Esophagus (tissue), 2 donors: ENCODE results near the gene NTN1. TPM values are rescaled to one million over a fixed set of nuclear protein-coding genes. Genes with fewer than 3 reads are reported as not detected.
A peak's percentile ranks its signal among the peaks of the same experiment; 100 is the strongest.

Source experiments
- H3K27ac ChIP-seq, 2 donors: one replicate each; pipeline ENCODE4 v1.5.1; 2013; ENCODE audit warnings: low read depth in 2 of 2, mild to moderate bottlenecking in 2 of 2, inconsistent platforms in 1 of 2, low read length in 1 of 2, moderate library complexity in 1 of 2
- H3K27me3 ChIP-seq, 2 donors: one replicate each; pipeline ENCODE4 v1.6.1; 2013; ENCODE audit warnings: low read length in 2 of 2, control low read depth in 1 of 2, mild to moderate bottlenecking in 1 of 2; ENCODE audit not compliant: insufficient read depth in 2 of 2, control insufficient read depth in 1 of 2
- H3K36me3 ChIP-seq, 2 donors: one replicate each; pipeline ENCODE4 v1.6.1; 2013; ENCODE audit warnings: low read length in 1 of 2; ENCODE audit not compliant: control insufficient read depth in 2 of 2, insufficient read depth in 2 of 2
- H3K4me1 ChIP-seq, 2 donors: one replicate each; pipeline ENCODE4 v1.6.1; 2013; ENCODE audit warnings: low read length in 1 of 2; ENCODE audit not compliant: control insufficient read depth in 2 of 2, insufficient read depth in 2 of 2
- H3K4me3 ChIP-seq, 2 donors: one replicate each; pipeline ENCODE4 v1.5.1; 2013; ENCODE audit warnings: low read length in 2 of 2, mild to moderate bottlenecking in 2 of 2, low read depth in 1 of 2, moderate library complexity in 1 of 2
- H3K9me3 ChIP-seq, 2 donors: one replicate each; pipeline ENCODE4 v1.6.1; 2013; ENCODE audit warnings: mild to moderate bottlenecking in 2 of 2, low read depth in 1 of 2, low read length in 1 of 2, moderate library complexity in 1 of 2; ENCODE audit not compliant: control insufficient read depth in 2 of 2, insufficient read depth in 1 of 2
- WGBS, 2 donors: extraction: QIAGEN DNeasy Blood & Tissue Kit; methylation state at CpG; one replicate each; pipeline ENCODE4 v1.1.7; 2013; 5-methylcytosine and 5-hydroxymethylcytosine counted together
- polyA plus RNA-seq, 2 donors: library from polyadenylated mRNA; stranded (reverse); fragments of 200-250 nt; gene quantifications; one replicate each; pipeline ENCODE4 v1.2.3, GENCODE V29; 2013
- donor health status: healthy with polysubstance abuse.
- donor health status: Bipolar disorder and iron deficiency.

The NTN1 gene
- polyA plus RNA-seq, 2 donors = 10.3 to 12.3 TPM

DNA sequence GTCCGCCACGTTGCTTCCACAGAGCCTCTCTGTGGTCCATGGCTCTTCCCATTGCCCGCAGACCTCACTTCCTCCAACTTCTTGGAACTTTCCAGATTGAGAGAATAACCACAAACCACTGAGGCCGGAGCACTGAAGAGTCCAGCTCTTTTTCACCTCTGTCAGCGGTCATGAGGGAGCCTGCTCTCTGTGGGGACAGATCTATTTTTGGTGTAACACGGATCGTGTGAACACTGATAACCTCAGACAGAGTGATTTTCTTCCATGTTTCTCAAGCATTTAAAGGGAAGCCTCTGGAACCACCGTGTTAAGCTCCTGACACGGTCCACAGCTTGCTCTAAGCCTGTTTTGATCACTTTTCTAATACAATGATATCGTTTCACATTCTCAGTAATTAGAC is 49.7 kb downstream of the NTN1 start:
- Histone ChIP-seq H3K27ac (no peak overlapping the region), H3K27me3 (no peaks in the 10 kb centered on the region), H3K36me3 (no peaks in the 10 kb centered on the region), H3K4me1 (peaks cover 9 to 29% of the 10 kb centered on the region in 2 donors), H3K4me3 (no peak overlapping the region), H3K9me3 (no peaks in the 10 kb centered on the region)
- WGBS, 2 donors = 70 to 72% methylated on average over 10 of the region's 10 CpGs

DNA sequence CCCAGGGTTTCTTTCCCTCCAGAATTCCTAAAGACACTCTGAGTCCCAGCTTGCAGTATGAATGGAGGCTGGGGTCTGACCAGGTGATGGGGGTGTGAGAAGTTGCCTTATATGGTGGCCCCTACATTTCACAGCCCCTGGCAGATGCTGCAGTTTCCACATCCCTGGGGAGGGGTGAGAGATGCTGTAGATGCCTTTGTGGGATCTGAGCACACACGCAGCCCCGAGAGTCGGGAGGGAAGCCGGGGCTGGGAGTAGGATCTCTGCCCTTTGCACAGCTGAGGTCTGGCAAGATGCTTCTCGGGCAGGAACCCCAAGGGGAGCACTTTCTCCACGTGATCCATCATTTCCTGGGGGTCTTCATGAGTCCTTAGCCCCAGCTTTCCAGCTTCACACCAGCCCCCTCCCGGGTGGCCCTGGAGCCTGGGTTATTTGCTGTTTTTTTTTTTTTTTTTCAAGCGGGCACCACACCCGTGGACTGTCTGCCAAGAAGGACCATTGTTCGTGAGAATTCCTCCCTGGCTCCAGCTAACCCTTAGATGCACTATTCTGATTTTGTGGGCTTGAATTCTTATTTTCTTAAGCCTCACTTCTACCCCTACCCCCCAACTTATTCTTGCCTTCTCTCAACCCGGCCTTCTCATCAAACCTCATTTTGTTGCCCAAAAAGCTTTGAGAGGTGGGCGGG is 50.6 kb downstream of the NTN1 start:
- Histone ChIP-seq H3K27ac (peak overlapping the region; percentile 75 to 97), H3K9me3 (no peaks in the 10 kb centered on the region), H3K36me3 (no peaks in the 10 kb centered on the region), H3K4me1 (peaks cover 9 to 30% of the 10 kb centered on the region in 2 donors), H3K4me3 (no peak overlapping the region), H3K27me3 (no peaks in the 10 kb centered on the region)
- 25 to 37% methylated on average over 12 of the region's 12 CpGs for WGBS, 2 donors

DNA sequence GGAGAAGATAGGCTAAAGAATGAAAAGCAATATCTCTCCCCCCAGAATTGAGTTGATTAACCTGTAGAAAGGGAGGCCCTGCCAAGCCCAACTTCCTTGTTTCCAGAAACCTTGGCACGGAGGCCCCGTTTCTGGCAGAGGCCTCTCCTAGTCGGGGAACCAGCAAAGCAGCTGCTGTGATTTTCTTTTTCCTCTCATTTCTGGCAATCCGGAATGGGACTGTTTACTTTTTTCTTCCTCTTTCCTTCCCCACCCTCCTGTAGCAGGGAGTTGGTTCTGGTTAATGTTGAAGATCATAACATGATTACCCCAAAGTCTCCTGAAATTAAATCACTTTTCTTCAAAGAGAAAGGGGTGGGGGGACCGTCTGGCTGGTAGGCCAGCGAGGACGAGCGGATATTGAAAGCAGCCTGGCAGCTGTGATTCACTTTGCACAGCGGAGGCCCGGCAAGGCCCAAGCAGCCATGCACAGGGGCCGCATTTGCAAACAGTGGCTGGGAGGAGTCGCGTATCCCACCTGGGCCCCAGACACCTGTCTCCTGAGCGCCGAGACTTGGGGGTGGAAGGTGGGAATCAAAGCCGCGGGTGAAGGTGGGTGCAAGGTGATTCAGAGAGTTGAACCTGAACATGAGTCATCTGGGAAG is 51.5 kb downstream of the NTN1 start:
- no peak overlapping the region for H3K4me3 ChIP-seq
- H3K9me3 ChIP-seq = no peaks in the 10 kb centered on the region
- 24 to 27% methylated on average over 17 of the region's 17 CpGs for WGBS, 2 donors
- H3K36me3 ChIP-seq = no peaks in the 10 kb centered on the region
- peak overlapping the region; percentile 75 to 97 for H3K27ac ChIP-seq
- peaks cover 9 to 30% of the 10 kb centered on the region in 2 donors for H3K4me1 ChIP-seq
- no peaks in the 10 kb centered on the region for H3K27me3 ChIP-seq

DNA sequence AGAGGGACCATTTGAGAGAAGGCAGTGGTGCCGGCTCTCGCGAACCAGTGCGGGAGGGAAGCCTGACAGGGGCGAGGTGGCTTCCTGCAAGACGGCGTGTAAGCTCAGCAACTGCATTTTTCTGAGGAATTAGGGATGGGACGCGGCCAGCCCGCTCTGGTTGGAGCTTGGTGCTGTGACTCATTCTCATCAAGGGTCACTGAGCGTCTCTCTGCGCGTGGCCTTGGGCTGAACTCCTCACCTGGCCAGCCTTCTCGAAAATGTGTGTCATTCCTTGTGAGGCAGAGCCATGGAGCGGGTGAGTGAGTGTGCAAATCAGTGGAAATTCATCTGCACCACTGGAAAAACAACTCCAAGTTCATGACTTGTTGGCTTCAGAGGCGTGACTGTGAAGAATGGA is 52.8 kb downstream of the NTN1 start:
- Histone ChIP-seq H3K27me3 (no peaks in the 10 kb centered on the region), H3K4me3 (no peak overlapping the region), H3K9me3 (no peaks in the 10 kb centered on the region), H3K4me1 (peaks cover 9 to 30% of the 10 kb centered on the region in 2 donors), H3K27ac (peak overlapping the region; percentile 75 to 97), H3K36me3 (no peaks in the 10 kb centered on the region)
- 55 to 72% methylated on average over 16 of the region's 16 CpGs for WGBS, 2 donors

DNA sequence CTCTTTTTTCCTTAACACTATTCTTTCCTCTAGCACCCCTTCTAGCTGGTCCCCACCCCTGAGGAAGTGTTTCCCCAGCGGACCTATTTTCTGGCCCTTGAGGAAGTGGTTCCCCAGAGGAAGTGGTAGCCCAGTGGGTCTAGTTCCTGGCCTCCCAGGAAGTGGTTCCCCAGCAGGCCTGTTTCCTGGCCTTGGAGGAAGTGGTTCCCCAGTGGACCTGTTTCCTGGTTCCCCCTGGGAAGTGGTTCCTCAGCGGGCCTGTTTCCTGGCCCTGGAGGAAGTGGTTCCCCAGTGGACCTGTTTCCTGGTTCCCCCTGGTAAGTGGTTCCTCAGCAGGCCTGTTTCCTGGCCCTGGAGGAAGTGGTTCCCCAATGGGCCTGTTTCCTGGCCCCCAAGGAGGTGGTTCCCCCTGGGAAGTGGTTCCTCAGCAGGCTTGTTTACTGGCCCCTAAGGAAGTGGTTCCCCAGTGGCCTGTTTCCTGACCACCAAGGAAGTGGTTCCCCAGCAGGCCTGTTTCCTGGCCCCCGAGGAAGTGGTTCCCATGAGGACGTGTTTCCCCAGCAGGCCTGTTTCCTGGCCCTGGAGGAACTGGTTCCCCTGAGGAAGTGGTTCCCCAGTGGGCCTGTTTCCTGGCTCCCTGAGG is 58.3 kb downstream of the NTN1 start:
- no peak overlapping the region for H3K27ac ChIP-seq
- peaks cover 6 to 12% of the 10 kb centered on the region in 2 donors for H3K4me1 ChIP-seq
- H3K9me3 ChIP-seq = no peaks in the 10 kb centered on the region
- H3K27me3 ChIP-seq = no peaks in the 10 kb centered on the region
- no peaks in the 10 kb centered on the region for H3K36me3 ChIP-seq
- 76 to 82% methylated on average over 4 of the region's 4 CpGs for WGBS, 2 donors
- no peak overlapping the region for H3K4me3 ChIP-seq

DNA sequence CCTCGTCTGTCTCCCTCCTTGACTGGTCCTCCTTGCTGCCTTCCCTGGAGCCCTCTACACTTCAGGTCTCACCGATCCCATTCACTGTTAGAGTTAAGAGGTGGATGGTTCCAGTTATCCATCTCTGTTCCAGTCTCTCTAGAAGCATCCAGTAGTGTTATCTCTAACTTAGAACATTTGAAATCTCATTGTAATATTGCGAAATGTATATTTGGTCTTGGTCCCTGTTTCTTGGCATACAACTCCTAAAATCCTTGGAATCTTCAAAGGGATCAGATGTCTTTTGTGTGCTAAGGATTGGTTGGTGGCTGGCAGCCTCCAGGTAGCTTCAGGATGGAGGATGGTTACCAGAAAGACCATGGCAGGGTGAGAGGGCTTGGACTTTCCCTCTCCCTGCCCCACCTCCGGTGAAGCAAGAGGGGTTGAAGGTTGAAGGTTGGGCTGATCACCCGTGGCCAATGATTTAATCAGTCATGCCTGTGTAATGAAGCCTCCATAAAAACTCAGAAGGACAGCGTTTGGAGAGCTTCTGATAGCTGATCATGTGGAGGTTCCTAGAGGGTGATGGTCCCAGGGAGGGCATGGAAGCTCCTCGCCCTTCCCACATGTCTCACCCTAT is 59.1 kb downstream of the NTN1 start:
- Histone ChIP-seq H3K27ac (peak overlapping the region in 1 of 2 donors; percentile 2), H3K9me3 (no peaks in the 10 kb centered on the region), H3K4me3 (no peak overlapping the region), H3K27me3 (no peaks in the 10 kb centered on the region), H3K36me3 (no peaks in the 10 kb centered on the region), H3K4me1 (peaks cover 6 to 8% of the 10 kb centered on the region in 2 donors)
- 76 to 85% methylated on average over 7 of the region's 7 CpGs for WGBS, 2 donors

DNA sequence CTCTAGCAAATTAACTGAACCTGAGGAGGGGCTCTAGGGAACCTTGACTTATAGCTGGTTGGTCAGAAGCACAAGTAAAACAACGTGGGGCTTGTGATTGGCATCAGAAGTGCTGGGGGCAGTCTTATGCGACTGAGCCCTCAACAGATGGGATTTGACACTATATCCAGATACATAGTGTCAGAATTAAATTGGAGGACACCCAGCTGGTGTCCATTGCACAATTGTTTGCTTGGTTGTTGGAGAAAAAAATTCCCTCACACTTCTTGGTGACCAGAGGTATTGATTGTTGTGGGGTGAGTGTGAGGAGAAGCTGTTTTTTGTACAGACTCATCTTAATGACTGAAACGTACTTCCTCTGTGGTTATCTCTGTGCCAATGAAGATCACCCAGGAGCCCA is 59.7 kb downstream of the NTN1 start:
- no peak overlapping the region for H3K27ac ChIP-seq
- 42 to 66% methylated on average over 3 of the region's 3 CpGs for WGBS, 2 donors
- H3K4me1 ChIP-seq = peaks cover 4 to 6% of the 10 kb centered on the region in 2 donors
- no peaks in the 10 kb centered on the region for H3K36me3 ChIP-seq
- no peaks in the 10 kb centered on the region for H3K27me3 ChIP-seq
- no peaks in the 10 kb centered on the region for H3K9me3 ChIP-seq
- H3K4me3 ChIP-seq = no peak overlapping the region

DNA sequence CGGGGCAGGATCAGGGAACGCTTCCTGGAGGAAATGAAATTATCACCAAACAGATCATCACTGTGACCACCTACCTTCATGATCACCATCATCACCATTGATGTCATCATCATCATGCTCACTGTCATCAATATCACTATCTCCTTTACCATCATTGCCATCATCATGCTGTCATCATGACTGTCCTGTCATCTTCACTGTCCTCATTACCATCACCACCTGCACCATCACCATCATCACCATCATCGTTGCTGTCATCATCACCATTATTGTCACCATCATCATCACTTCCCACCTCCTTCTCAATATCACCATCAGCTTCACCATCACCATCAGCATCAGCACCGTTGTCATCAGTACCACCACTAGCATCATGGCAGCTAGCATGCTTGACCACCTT is 65.3 kb downstream of the NTN1 start:
- H3K27me3 ChIP-seq = no peaks in the 10 kb centered on the region
- peaks cover 0 to 2% of the 10 kb centered on the region in 2 donors for H3K4me1 ChIP-seq
- peaks cover 0 to 4% of the 10 kb centered on the region in 2 donors for H3K36me3 ChIP-seq
- H3K9me3 ChIP-seq = no peaks in the 10 kb centered on the region
- WGBS, 2 donors = 95 to 99% methylated on average over 4 of the region's 4 CpGs
- no peak overlapping the region for H3K27ac ChIP-seq
- H3K4me3 ChIP-seq = no peak overlapping the region

DNA sequence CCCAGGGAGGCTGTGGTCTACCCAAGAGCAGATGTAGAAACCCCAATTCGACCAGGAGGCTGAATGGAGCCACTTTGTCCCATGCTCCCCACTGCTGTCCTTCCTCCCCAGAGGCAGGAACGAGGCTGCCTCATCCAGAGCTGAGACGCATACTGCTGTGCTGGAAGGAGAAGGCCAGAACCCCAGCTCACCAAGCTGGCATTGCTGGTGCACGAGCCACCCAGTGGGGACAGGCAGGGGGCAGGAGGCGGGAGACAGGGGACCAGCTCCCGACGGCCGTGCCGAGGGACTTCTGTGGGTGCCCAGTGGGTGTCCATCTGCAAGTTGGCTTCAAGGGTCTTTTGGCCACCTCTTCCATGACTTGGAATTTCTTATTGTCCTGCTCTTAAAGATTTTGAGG is 66.6 kb downstream of the NTN1 start:
- H3K27ac ChIP-seq = no peak overlapping the region
- peaks cover 0 to 4% of the 10 kb centered on the region in 2 donors for H3K36me3 ChIP-seq
- H3K27me3 ChIP-seq = no peaks in the 10 kb centered on the region
- no peak overlapping the region for H3K4me3 ChIP-seq
- H3K4me1 ChIP-seq = peaks cover 0 to 2% of the 10 kb centered on the region in 2 donors
- 89% methylated on average over 9 of the region's 9 CpGs for WGBS, 2 donors
- no peaks in the 10 kb centered on the region for H3K9me3 ChIP-seq
